Activated T-helper 9 cell treated with anti-CD3 and anti-CD28 coated beads, Interleukin-2, amount 50 U/mL, for 16 hours (primary cell): ENCODE results near the gene TUNAR.

Source experiments
- DNase-seq: peaks from one replicate; pipeline ENCODE4 v3.0.0-alpha.2; 2020; ENCODE audit warnings: low read depth

Gene TUNAR

GRCh38 chr14:95872777-95873176 is 3.9 kb upstream of the TUNAR start:
- DNase-seq, result no peak

GRCh38 chr14:95875831-95876760 is 536 bp upstream of the TUNAR start:
- DNase-seq, result no peak

GRCh38 chr14:95877633-95878032 is 1.0 kb downstream of the TUNAR start:
- DNase-seq, result no peak

- DNase-seq, result no peak
These were observed 7.7 kb downstream of the TUNAR start for GRCh38 chr14:95884377-95884776.

- no peak for DNase-seq
These were observed 8.6 kb downstream of the TUNAR start for GRCh38 chr14:95885278-95885677.

GRCh38 chr14:95885866-95886265 is 9.2 kb downstream of the TUNAR start:
- no peak for DNase-seq

- DNase-seq, result no peak
These were observed 9.9 kb downstream of the TUNAR start for GRCh38 chr14:95886366-95887056.

GRCh38 chr14:95887351-95887750 is 10.7 kb downstream of the TUNAR start:
- DNase-seq, result no peak

GRCh38 chr14:95889236-95889979 is 12.8 kb downstream of the TUNAR start:
- no peak for DNase-seq

GRCh38 chr14:95891742-95892141 is 15.1 kb downstream of the TUNAR start:
- no peak for DNase-seq

GRCh38 chr14:95892142-95892541 is 15.5 kb downstream of the TUNAR start:
- no peak for DNase-seq

- DNase-seq, result no peak
These were observed 19.1 kb downstream of the TUNAR start for GRCh38 chr14:95895720-95896119.

- DNase-seq, result no peak
These were observed 20.0 kb downstream of the TUNAR start for GRCh38 chr14:95896498-95897135.

- DNase-seq, result no peak
These were observed 20.6 kb downstream of the TUNAR start for GRCh38 chr14:95897280-95897679.

GRCh38 chr14:95901054-95901453 is 24.4 kb downstream of the TUNAR start:
- DNase-seq, result no peak

- no peak for DNase-seq
These were observed 25.7 kb downstream of the TUNAR start for GRCh38 chr14:95902273-95902826.

- no peak for DNase-seq
These were observed 26.5 kb downstream of the TUNAR start for GRCh38 chr14:95903165-95903564.

GRCh38 chr14:95903616-95904107 is 27.0 kb downstream of the TUNAR start:
- no peak for DNase-seq

GRCh38 chr14:95906591-95906990 is 30.0 kb downstream of the TUNAR start:
- DNase-seq, result no peak

- DNase-seq, result no peak
These were observed 34.0 kb downstream of the TUNAR start for GRCh38 chr14:95910628-95911027.

GRCh38 chr14:95911456-95911855 is 34.8 kb downstream of the TUNAR start:
- no peak for DNase-seq

- DNase-seq, result no peak
These were observed 38.7 kb downstream of the TUNAR start for GRCh38 chr14:95915330-95915729.
